ENCODE measurements around the gene PDE6D. TPM values are rescaled to one million over a fixed set of nuclear protein-coding genes. Genes with fewer than 3 reads are reported as not detected.
A peak's percentile ranks its signal among the peaks of the same experiment; 100 is the strongest.

Gene PDE6D
- total and polyA plus RNA-seq, 2 of the 13 experiments (the other 11 are each of a cell fraction or from before 2014, with no cell fraction given): 14.1 to 23.2 TPM

- no peak; the same call in 1 of the 2 replicates for TF ChIP-seq ZBED4 (CRISPR knock-in tag; IDR thresholded peaks at IDR 0.05; ENCODE audit: borderline replicate concordance)
- peak; percentile 86; the same call in 1 of the 2 replicates for TF ChIP-seq ZNF788 (CRISPR knock-in tag; IDR thresholded peaks at IDR 0.05; ENCODE audit: borderline replicate concordance)
- no peak for TF ChIP-seq ZNF430 (CRISPR knock-in tag; IDR thresholded peaks at IDR 0.05)
- TF ChIP-seq NR2F1 (CRISPR knock-in tag; IDR thresholded peaks at IDR 0.05): 0 out of 4 replicates have a peak, but pooled peaks of 1 of the 2 experiments have one; percentile 3
- peak; percentile 78; the same call in 1 of the 2 replicates for TF ChIP-seq EHMT2 (IDR thresholded peaks at IDR 0.05; ENCODE audit: borderline replicate concordance, low read depth, low read length)
- no peak for TF ChIP-seq TERF1 (CRISPR knock-in tag; IDR thresholded peaks at IDR 0.05)
- TF ChIP-seq ESRRA (CRISPR knock-in tag; IDR thresholded peaks at IDR 0.05; ENCODE audit: low read depth): peak; percentile 42; the same call in 1 of the 2 replicates
- TF ChIP-seq ZSCAN20 (CRISPR knock-in tag; IDR thresholded peaks at IDR 0.05; ENCODE audit: borderline replicate concordance): no peak
- TF ChIP-seq RELA (CRISPR knock-in tag; IDR thresholded peaks at IDR 0.05): peak; percentile 56; the same call in 1 of the 2 replicates
- TF ChIP-seq ZNF569 (CRISPR knock-in tag; IDR thresholded peaks at IDR 0.05; ENCODE audit: borderline replicate concordance): no peak
- no peak for TF ChIP-seq FOXO1 (CRISPR knock-in tag; IDR thresholded peaks at IDR 0.05)
- TF ChIP-seq MBD4 (IDR thresholded peaks at IDR 0.05; ENCODE audit: borderline replicate concordance, low read length): no peak
- TF ChIP-seq ZNF772 (CRISPR knock-in tag; IDR thresholded peaks at IDR 0.05): peak; percentile 35
- peak; percentile 13; the same call in 1 of the 2 replicates for TF ChIP-seq IRF2 (CRISPR knock-in tag; IDR thresholded peaks at IDR 0.05)
- no peak for TF ChIP-seq DMTF1 (CRISPR knock-in tag; IDR thresholded peaks at IDR 0.05)
- TF ChIP-seq E2F2 (CRISPR knock-in tag; IDR thresholded peaks at IDR 0.05; ENCODE audit: borderline replicate concordance): no peak
- no peak; the same call in 1 of the 2 replicates for TF ChIP-seq JUN (CRISPR knock-in tag; IDR thresholded peaks at IDR 0.05)
- TF ChIP-seq ZNF296 (CRISPR knock-in tag; conservative IDR thresholded peaks at IDR 0.05): peak; percentile 61; the same call in 1 of the 2 replicates
- peak; percentile 29; the same call in 1 of the 2 replicates for TF ChIP-seq NFKB2 (CRISPR knock-in tag; IDR thresholded peaks at IDR 0.05; ENCODE audit: borderline replicate concordance)
These were observed 74.1 kb downstream of the PDE6D start (continued) for GRCh38 chr2:231706731-231707624.
